Upper lobe of right lung (tissue), 1 donor: ENCODE data around the gene CNTN2. TPM values are rescaled to one million over a fixed set of nuclear protein-coding genes. Genes with fewer than 3 reads are reported as not detected.
A peak's percentile ranks its signal among the peaks of the same experiment; 100 is the strongest.

Experiments used
- ATAC-seq: fragments of 200-7000 bp; cut with Tn5 transposase; one replicate; pipeline ENCODE4 v1.9.1; 2020; ENCODE audit warnings: mild to moderate bottlenecking, moderate library complexity
- DNase-seq: peaks from one replicate; pipeline ENCODE4 v3.0.0-alpha.2; 2020
- H3K27ac ChIP-seq: fragments of 200-600 bp; one replicate; pipeline ENCODE4 v1.8.0; 2022
- H3K27me3 ChIP-seq: fragments of 200-600 bp; one replicate; pipeline ENCODE4 v1.8.0; 2022; ENCODE audit warnings: mild to moderate bottlenecking
- H3K36me3 ChIP-seq: fragments of 200-600 bp; one replicate; pipeline ENCODE4 v1.8.0; 2022
- H3K4me1 ChIP-seq: fragments of 200-600 bp; one replicate; pipeline ENCODE4 v1.8.0; 2022
- H3K4me3 ChIP-seq: fragments of 200-600 bp; one replicate; pipeline ENCODE4 v1.8.0; 2022; ENCODE audit warnings: mild to moderate bottlenecking
- H3K9me3 ChIP-seq: fragments of 200-600 bp; one replicate; pipeline ENCODE4 v1.8.0; 2022
- CTCF ChIP-seq: fragments of 200-600 bp; IDR thresholded peaks from one replicate; pipeline ENCODE4 v1.8.0; 2022; ENCODE audit warnings: antibody characterized with exemption
- intact Hi-C: fragments of 100-400 bp; cut with DNase I; formaldehyde crosslinking; loops from one replicate; pipeline ENCODE4 v1.11.0; 2022
- total RNA-seq: library from RNA; stranded (reverse); fragmentation: NEBNext Ultra II Directional; extraction: Animal tissue kit (Norgen Biotek cat#: 25700); gene quantifications from one replicate; pipeline ENCODE4 v1.2.1, GENCODE V29; 2021
- donor health status: DM: no; HTN: yes; CAD: no; lungs with severe emphysema.

Gene CNTN2
- total RNA-seq, 1 donor from 2014 or later, result not detected

- DNase-seq, result peak; percentile 51
- no peaks in the 10 kb centered on the region for H3K27me3 ChIP-seq
- no peak for TF ChIP-seq CTCF
Observed at GRCh38 chr1:205073511-205073910, 30.5 kb downstream of the CNTN2 start.

GRCh38 chr1:205074084-205074483 is 31.1 kb downstream of the CNTN2 start:
- DNase-seq (peak; percentile 46), ATAC-seq (no peak)
- H3K4me1 ChIP-seq, result no peaks in the 10 kb centered on the region
- H3K36me3 ChIP-seq, result no peaks in the 10 kb centered on the region
- no peak for TF ChIP-seq CTCF
- no peak overlapping the region for H3K4me3 ChIP-seq
- no peaks in the 10 kb centered on the region for H3K27me3 ChIP-seq
- H3K27ac ChIP-seq, result no peak overlapping the region
- intact Hi-C loops, result no loop called here
- no peaks in the 10 kb centered on the region for H3K9me3 ChIP-seq

More at GRCh38 chr1:205073511-205073910, 30.5 kb downstream of the CNTN2 start:
- ATAC-seq, result no peak
- no peak overlapping the region for H3K27ac ChIP-seq
- H3K4me3 ChIP-seq, result no peak overlapping the region
- intact Hi-C loops, result no loop called here
- no peaks in the 10 kb centered on the region for H3K9me3 ChIP-seq
- no peaks in the 10 kb centered on the region for H3K4me1 ChIP-seq
- H3K36me3 ChIP-seq, result no peaks in the 10 kb centered on the region

- no peak for TF ChIP-seq CTCF
- DNase-seq, result peak; percentile 27
- Histone ChIP-seq H3K4me3 (no peak overlapping the region), H3K36me3 (no peaks in the 10 kb centered on the region), H3K9me3 (no peaks in the 10 kb centered on the region), H3K4me1 (no peaks in the 10 kb centered on the region), H3K27me3 (no peaks in the 10 kb centered on the region), H3K27ac (no peak overlapping the region)
- ATAC-seq, result no peak
- intact Hi-C loops, result no loop called here
Observed at GRCh38 chr1:205074513-205074912, 31.5 kb downstream of the CNTN2 start.

- no peak for TF ChIP-seq CTCF
- no peak for DNase-seq
- Histone ChIP-seq H3K36me3 (no peaks in the 10 kb centered on the region), H3K27me3 (no peaks in the 10 kb centered on the region), H3K27ac (no peak overlapping the region), H3K4me3 (no peak overlapping the region), H3K4me1 (no peaks in the 10 kb centered on the region), H3K9me3 (no peaks in the 10 kb centered on the region)
- intact Hi-C loops, result no loop called here
- no peak for ATAC-seq
Observed at GRCh38 chr1:205075642-205076155, 32.7 kb downstream of the CNTN2 start.

GRCh38 chr1:205076245-205076761 is 33.3 kb downstream of the CNTN2 start:
- no peaks in the 10 kb centered on the region for H3K27me3 ChIP-seq
- no peaks in the 10 kb centered on the region for H3K4me1 ChIP-seq
- H3K36me3 ChIP-seq, result no peaks in the 10 kb centered on the region
- TF ChIP-seq CTCF, result no peak
- no peak for ATAC-seq
- intact Hi-C loops, result no loop called here
- H3K27ac ChIP-seq, result no peak overlapping the region
- no peak for DNase-seq
- no peaks in the 10 kb centered on the region for H3K9me3 ChIP-seq
- H3K4me3 ChIP-seq, result no peak overlapping the region
